Mucosa of rectum (tissue), 2 donors: ENCODE results near the gene TMEM215.

Experiments
- H3K27ac ChIP-seq, 2 donors: one replicate each; pipeline ENCODE4 v1.7.0; 2013; ENCODE audit warnings: inconsistent platforms in 2 of 2, low read depth in 2 of 2, low read length in 2 of 2
- H3K27me3 ChIP-seq, 2 donors: one replicate each; pipeline ENCODE4 v1.7.0; 2013; ENCODE audit warnings: low read length in 2 of 2; ENCODE audit not compliant: control insufficient read depth in 2 of 2, insufficient read depth in 2 of 2
- H3K36me3 ChIP-seq, 2 donors: one replicate each; pipeline ENCODE4 v1.7.0; 2013; ENCODE audit warnings: low read length in 2 of 2; ENCODE audit not compliant: control insufficient read depth in 2 of 2, insufficient read depth in 2 of 2
- H3K4me1 ChIP-seq, 2 donors: one replicate each; pipeline ENCODE4 v1.7.0; 2013; ENCODE audit warnings: low read length in 2 of 2, mild to moderate bottlenecking in 1 of 2; ENCODE audit not compliant: control insufficient read depth in 2 of 2, insufficient read depth in 2 of 2
- H3K4me3 ChIP-seq, 2 donors: one replicate each; pipeline ENCODE4 v1.7.0; 2013; ENCODE audit warnings: low read length in 2 of 2
- H3K9ac ChIP-seq, 2 donors: one replicate each; pipeline ENCODE4 v1.7.0; 2013; ENCODE audit warnings: low read length in 2 of 2, low read depth in 1 of 2, mild to moderate bottlenecking in 1 of 2
- H3K9me3 ChIP-seq, 2 donors: one replicate each; pipeline ENCODE4 v1.7.0; 2013; ENCODE audit warnings: low read length in 2 of 2; ENCODE audit not compliant: control insufficient read depth in 2 of 2
- donor health status: healthy.
- donor health status: Normal muscosa, but diverticular disease.

Gene TMEM215

DNA sequence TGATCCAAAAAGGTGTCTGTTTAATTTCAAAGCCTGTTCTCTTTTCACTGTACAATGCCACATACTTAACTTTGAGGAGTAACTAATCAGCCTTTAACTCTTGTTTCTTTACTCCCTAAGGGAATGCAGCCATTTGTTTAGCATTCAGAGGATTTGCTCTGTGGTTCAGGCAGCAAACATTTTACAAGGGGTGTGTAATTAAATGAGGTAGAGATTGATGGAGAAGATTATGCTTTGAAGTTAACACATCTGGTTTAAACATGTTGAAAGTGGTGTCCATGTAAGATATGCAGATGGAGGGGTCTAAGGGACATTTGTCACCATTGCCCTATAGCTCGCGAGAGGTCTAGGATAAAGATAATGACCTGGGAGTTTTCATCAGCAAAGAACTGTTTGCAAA lies 41.9 kb downstream of the TMEM215 start:
- Histone ChIP-seq H3K36me3 (no peaks in the 10 kb centered on the region), H3K27me3 (no peaks in the 10 kb centered on the region), H3K9ac (no peak overlapping the region), H3K4me3 (no peak overlapping the region), H3K4me1 (no peaks in the 10 kb centered on the region), H3K9me3 (no peaks in the 10 kb centered on the region), H3K27ac (no peak overlapping the region)

DNA sequence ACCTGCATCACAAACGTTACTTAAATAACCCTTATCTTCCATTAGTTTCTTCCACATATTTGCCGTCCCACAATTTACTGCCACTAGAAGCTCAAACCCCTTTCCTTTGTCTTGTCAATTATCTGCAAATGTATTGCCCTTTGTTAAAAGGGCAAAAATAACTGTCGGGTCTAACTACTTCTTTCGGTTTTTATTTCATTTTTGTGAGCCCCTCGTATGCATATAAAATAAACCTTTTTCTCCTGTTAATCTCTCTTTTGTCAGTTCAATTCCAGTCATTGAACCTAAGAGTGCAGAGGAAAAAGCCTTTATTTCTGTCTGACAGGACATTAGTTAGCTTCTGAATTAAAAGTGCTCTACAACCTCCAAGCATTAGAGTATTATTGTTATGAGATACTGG lies 45.5 kb downstream of the TMEM215 start:
- Histone ChIP-seq H3K4me3 (no peak overlapping the region), H3K27me3 (no peaks in the 10 kb centered on the region), H3K36me3 (no peaks in the 10 kb centered on the region), H3K4me1 (no peaks in the 10 kb centered on the region), H3K9ac (no peak overlapping the region), H3K9me3 (no peaks in the 10 kb centered on the region), H3K27ac (no peak overlapping the region)

DNA sequence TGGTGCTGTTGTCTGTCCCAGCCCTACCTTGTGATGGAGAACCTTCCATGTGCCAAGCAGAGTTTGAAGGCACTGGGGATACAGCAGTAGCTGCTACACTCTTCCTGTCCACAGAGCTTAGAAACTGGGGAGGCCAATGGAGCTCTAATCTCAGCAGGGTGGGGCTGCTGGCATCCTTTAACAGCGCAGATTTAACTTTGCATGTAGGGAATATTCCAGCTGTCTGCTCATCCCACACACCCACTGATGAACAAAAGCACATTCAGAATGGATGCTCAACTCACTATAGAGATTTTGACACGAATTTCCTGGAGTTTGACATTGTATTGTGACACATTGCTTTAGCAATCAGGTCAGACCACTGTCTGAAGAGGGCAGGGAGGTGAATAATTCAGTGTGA lies 49.0 kb downstream of the TMEM215 start:
- no peak overlapping the region for H3K4me3 ChIP-seq
- no peaks in the 10 kb centered on the region for H3K36me3 ChIP-seq
- no peaks in the 10 kb centered on the region for H3K27me3 ChIP-seq
- no peak overlapping the region for H3K9ac ChIP-seq
- H3K4me1 ChIP-seq = no peaks in the 10 kb centered on the region
- no peak overlapping the region for H3K27ac ChIP-seq
- no peaks in the 10 kb centered on the region for H3K9me3 ChIP-seq
